Upper lobe of right lung (tissue), 1 donor: ENCODE measurements around the gene DOC2B. TPM values are rescaled to one million over a fixed set of nuclear protein-coding genes. Genes with fewer than 3 reads are reported as not detected.
"Not testable (repeated sequence)": the region's sequence is repeated elsewhere in the genome, so short reads cannot be mapped to it uniquely, and the experiment has no call there.

Source experiments
- ATAC-seq: fragments of 200-7000 bp; cut with Tn5 transposase; one replicate; pipeline ENCODE4 v1.9.1; 2020; ENCODE audit warnings: mild to moderate bottlenecking, moderate library complexity
- DNase-seq: peaks from one replicate; pipeline ENCODE4 v3.0.0-alpha.2; 2020
- H3K27ac ChIP-seq: fragments of 200-600 bp; one replicate; pipeline ENCODE4 v1.8.0; 2022
- H3K27me3 ChIP-seq: fragments of 200-600 bp; one replicate; pipeline ENCODE4 v1.8.0; 2022; ENCODE audit warnings: mild to moderate bottlenecking
- H3K36me3 ChIP-seq: fragments of 200-600 bp; one replicate; pipeline ENCODE4 v1.8.0; 2022
- H3K4me1 ChIP-seq: fragments of 200-600 bp; one replicate; pipeline ENCODE4 v1.8.0; 2022
- H3K4me3 ChIP-seq: fragments of 200-600 bp; one replicate; pipeline ENCODE4 v1.8.0; 2022; ENCODE audit warnings: mild to moderate bottlenecking
- H3K9me3 ChIP-seq: fragments of 200-600 bp; one replicate; pipeline ENCODE4 v1.8.0; 2022
- intact Hi-C: fragments of 100-400 bp; cut with DNase I; formaldehyde crosslinking; loops from one replicate; pipeline ENCODE4 v1.11.0; 2022
- total RNA-seq: library from RNA; stranded (reverse); fragmentation: NEBNext Ultra II Directional; extraction: Animal tissue kit (Norgen Biotek cat#: 25700); gene quantifications from one replicate; pipeline ENCODE4 v1.2.1, GENCODE V29; 2021
- TF ChIP-seq, protein P1 (sequence below): fragments of 200-600 bp; IDR thresholded peaks from one replicate; pipeline ENCODE4 v1.8.0; 2022; ENCODE audit warnings: antibody characterized with exemption
- donor health status: DM: no; HTN: yes; CAD: no; lungs with severe emphysema.

The DOC2B gene
- total RNA-seq, 1 donor from 2014 or later, result 13.7 TPM

DNA sequence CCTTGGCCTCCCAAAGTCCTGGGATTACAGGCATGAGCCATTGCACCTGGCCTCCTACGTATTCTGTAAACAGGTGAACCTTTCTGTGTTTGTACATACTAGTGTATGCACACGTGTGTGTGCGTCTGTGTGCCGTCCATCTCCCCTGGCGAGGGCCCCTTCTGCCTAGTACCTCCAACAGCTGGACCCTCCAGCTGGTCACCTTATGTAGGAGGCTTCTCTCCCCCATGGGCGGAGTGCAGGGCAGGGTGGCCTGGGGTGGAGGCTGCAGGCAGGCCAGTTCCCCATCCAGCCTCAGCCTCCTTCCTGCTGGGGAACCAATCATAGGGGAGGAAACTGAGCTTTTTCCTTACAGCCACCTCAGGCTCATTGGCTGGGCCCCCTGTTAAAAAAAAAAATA lies 24.4 kb upstream of the DOC2B start:
- DNase-seq, result no peak
- no peaks in the 10 kb centered on the region for H3K27me3 ChIP-seq
- no peaks in the 10 kb centered on the region for H3K36me3 ChIP-seq
- ATAC-seq, result no peak
- no peaks in the 10 kb centered on the region for H3K9me3 ChIP-seq
- TF ChIP-seq, protein P1, sequence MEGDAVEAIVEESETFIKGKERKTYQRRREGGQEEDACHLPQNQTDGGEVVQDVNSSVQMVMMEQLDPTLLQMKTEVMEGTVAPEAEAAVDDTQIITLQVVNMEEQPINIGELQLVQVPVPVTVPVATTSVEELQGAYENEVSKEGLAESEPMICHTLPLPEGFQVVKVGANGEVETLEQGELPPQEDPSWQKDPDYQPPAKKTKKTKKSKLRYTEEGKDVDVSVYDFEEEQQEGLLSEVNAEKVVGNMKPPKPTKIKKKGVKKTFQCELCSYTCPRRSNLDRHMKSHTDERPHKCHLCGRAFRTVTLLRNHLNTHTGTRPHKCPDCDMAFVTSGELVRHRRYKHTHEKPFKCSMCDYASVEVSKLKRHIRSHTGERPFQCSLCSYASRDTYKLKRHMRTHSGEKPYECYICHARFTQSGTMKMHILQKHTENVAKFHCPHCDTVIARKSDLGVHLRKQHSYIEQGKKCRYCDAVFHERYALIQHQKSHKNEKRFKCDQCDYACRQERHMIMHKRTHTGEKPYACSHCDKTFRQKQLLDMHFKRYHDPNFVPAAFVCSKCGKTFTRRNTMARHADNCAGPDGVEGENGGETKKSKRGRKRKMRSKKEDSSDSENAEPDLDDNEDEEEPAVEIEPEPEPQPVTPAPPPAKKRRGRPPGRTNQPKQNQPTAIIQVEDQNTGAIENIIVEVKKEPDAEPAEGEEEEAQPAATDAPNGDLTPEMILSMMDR, result no peak
- no peaks in the 10 kb centered on the region for H3K4me1 ChIP-seq
- intact Hi-C loops, result no loop called here
- no peak overlapping the region for H3K27ac ChIP-seq
- no peak overlapping the region for H3K4me3 ChIP-seq

DNA sequence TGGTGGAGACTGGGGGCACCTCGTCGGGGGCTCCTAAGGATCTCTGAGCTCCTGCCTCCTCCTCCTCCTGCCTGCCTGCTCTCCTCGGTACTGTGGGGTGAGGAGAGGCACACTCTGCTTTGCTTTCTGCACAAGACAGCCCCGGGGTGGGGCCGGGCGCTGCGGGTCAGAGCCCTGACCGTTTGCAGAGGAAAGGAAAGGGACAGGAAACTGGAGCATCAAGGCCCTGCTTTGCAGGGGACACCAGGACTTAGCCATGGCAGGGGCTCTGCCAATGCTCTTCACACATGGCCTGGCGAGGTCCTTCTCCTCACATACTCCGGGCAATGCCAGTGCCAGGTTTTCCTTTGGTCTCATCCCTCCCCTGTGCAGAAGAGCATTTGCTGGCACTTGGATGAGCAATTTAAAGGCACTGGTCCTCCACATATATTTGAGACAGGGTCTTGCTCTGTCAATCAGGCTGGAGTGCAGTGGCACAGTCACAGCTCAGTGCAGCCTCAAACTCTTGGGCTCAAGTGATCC lies 23.8 kb upstream of the DOC2B start:
- Histone ChIP-seq H3K9me3 (no peaks in the 10 kb centered on the region), H3K4me3 (no peak overlapping the region), H3K27ac (no peak overlapping the region), H3K27me3 (no peaks in the 10 kb centered on the region), H3K4me1 (peaks cover 4% of the 10 kb centered on the region), H3K36me3 (no peaks in the 10 kb centered on the region)
- TF ChIP-seq, protein P1, result no peak
- intact Hi-C loops, result no loop called here
- DNase-seq (no peak), ATAC-seq (no peak)

- Histone ChIP-seq H3K27me3 (no peaks in the 10 kb centered on the region), H3K36me3 (no peaks in the 10 kb centered on the region), H3K27ac (no peak overlapping the region), H3K4me3 (no peak overlapping the region), H3K4me1 (peaks cover 10% of the 10 kb centered on the region), H3K9me3 (no peaks in the 10 kb centered on the region)
- ATAC-seq, result no peak
- intact Hi-C loops, result no loop called here
- no peak for DNase-seq
- TF ChIP-seq, protein P1, result no peak
Observed at GRCh38 chr17:204427-205147, 23.1 kb upstream of the DOC2B start.

GRCh38 chr17:202501-202951 lies 21.1 kb upstream of the DOC2B start:
- intact Hi-C loops, result no loop called here
- no peak overlapping the region for H3K4me3 ChIP-seq
- no peaks in the 10 kb centered on the region for H3K9me3 ChIP-seq
- DNase-seq, result no peak
- TF ChIP-seq, protein P1, result no peak
- no peaks in the 10 kb centered on the region for H3K36me3 ChIP-seq
- no peak overlapping the region for H3K27ac ChIP-seq
- ATAC-seq, result no peak
- H3K27me3 ChIP-seq, result no peaks in the 10 kb centered on the region
- H3K4me1 ChIP-seq, result peaks cover 13% of the 10 kb centered on the region

- DNase-seq, H3K4me3 ChIP-seq, H3K27me3 ChIP-seq, H3K9me3 ChIP-seq, H3K27ac ChIP-seq, ATAC-seq, intact Hi-C loops, H3K36me3 ChIP-seq: not testable (repeated sequence)
- peaks cover 13% of the 10 kb centered on the region for H3K4me1 ChIP-seq
Observed at GRCh38 chr17:201736-202135, 20.3 kb upstream of the DOC2B start.

DNA sequence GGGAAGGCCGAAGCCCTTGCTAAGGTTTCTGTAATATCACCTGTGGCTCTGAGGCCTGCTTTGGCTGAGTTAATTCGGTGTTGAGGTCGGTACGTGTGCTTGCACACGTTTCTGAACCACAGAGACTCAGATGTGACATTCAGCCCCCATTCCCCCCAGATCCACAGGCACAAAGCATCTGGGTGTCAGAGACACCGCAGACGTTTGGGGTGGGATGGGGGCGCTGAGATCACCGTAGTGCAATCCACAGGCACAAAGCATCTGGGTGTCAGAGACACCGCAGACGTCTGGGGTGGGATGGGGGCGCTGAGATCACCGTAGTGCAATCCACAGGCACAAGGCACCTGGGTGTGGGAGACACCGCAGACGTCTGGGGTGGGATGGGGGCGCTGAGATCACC lies 19.8 kb upstream of the DOC2B start:
- ATAC-seq, H3K4me3 ChIP-seq, H3K36me3 ChIP-seq, H3K27me3 ChIP-seq, H3K27ac ChIP-seq, DNase-seq, H3K9me3 ChIP-seq, intact Hi-C loops: not testable (repeated sequence)
- peaks cover 13% of the 10 kb centered on the region for H3K4me1 ChIP-seq
